Right forelimb (tissue), 1 donor: ENCODE results near the gene GTF2E1.
A peak's percentile ranks its signal among the peaks of the same experiment; 100 is the strongest.
"Not testable (repeated sequence)": the region's sequence is repeated elsewhere in the genome, so short reads cannot be mapped to it uniquely, and the experiment has no call there.

Experiments
- DNase-seq: peaks from one replicate; pipeline ENCODE4 v3.0.0-alpha.2; 2018

The GTF2E1 gene

GRCh38 chr3:120756061-120756460, 13.5 kb downstream of the GTF2E1 start:
- DNase-seq, result no peak

GRCh38 chr3:120758551-120758950, 16.0 kb downstream of the GTF2E1 start:
- DNase-seq, result not testable (repeated sequence)

GRCh38 chr3:120762615-120763014, 20.1 kb downstream of the GTF2E1 start:
- DNase-seq, result no peak

- DNase-seq, result no peak
Observed at GRCh38 chr3:120763601-120764000, 21.1 kb downstream of the GTF2E1 start.

- DNase-seq, result no peak
Observed at GRCh38 chr3:120764206-120764605, 21.7 kb downstream of the GTF2E1 start.

- no peak for DNase-seq
Observed at GRCh38 chr3:120765830-120766493, 23.4 kb downstream of the GTF2E1 start.

- DNase-seq, result no peak
Observed at GRCh38 chr3:120766576-120766975, 24.0 kb downstream of the GTF2E1 start.

GRCh38 chr3:120767106-120767505, 24.6 kb downstream of the GTF2E1 start:
- DNase-seq, result no peak

GRCh38 chr3:120769436-120769835, 26.9 kb downstream of the GTF2E1 start:
- no peak for DNase-seq

- no peak for DNase-seq
Observed at GRCh38 chr3:120770891-120771290, 28.3 kb downstream of the GTF2E1 start.

- DNase-seq, result no peak
Observed at GRCh38 chr3:120772081-120772480, 29.5 kb downstream of the GTF2E1 start.

- no peak for DNase-seq
Observed at GRCh38 chr3:120773932-120774331, 31.4 kb downstream of the GTF2E1 start.

GRCh38 chr3:120775411-120775810, 32.9 kb downstream of the GTF2E1 start:
- no peak for DNase-seq

GRCh38 chr3:120778776-120779175, 36.2 kb downstream of the GTF2E1 start:
- DNase-seq, result no peak

GRCh38 chr3:120780977-120781376, 38.4 kb downstream of the GTF2E1 start:
- no peak for DNase-seq

GRCh38 chr3:120785832-120786231, 43.3 kb downstream of the GTF2E1 start:
- not testable (repeated sequence) for DNase-seq

GRCh38 chr3:120791010-120791409, 48.5 kb downstream of the GTF2E1 start:
- DNase-seq, result no peak

- no peak for DNase-seq
Observed at GRCh38 chr3:120791913-120792312, 49.4 kb downstream of the GTF2E1 start.

- DNase-seq, result no peak
Observed at GRCh38 chr3:120793601-120794000, 51.1 kb downstream of the GTF2E1 start.

GRCh38 chr3:120795017-120795648, 52.6 kb downstream of the GTF2E1 start:
- peak; percentile 76 for DNase-seq

GRCh38 chr3:120795959-120796358, 53.4 kb downstream of the GTF2E1 start:
- no peak for DNase-seq

- no peak for DNase-seq
Observed at GRCh38 chr3:120796976-120797375, 54.4 kb downstream of the GTF2E1 start.

GRCh38 chr3:120797857-120798256, 55.3 kb downstream of the GTF2E1 start:
- DNase-seq, result no peak

GRCh38 chr3:120798346-120798745, 55.8 kb downstream of the GTF2E1 start:
- no peak for DNase-seq

- no peak for DNase-seq
Observed at GRCh38 chr3:120800625-120801024, 58.1 kb downstream of the GTF2E1 start.
